Epithelial cell of esophagus (primary cell): ENCODE results near the gene KRAS.

ENCODE experiments used
- DNase-seq: peaks from one replicate; pipeline ENCODE4 v3.0.0; 2010; ENCODE audit warnings: low read depth
- H3K4me3 ChIP-seq: 2 replicates; pipeline ENCODE4 v1.5.1; 2011; ENCODE audit warnings: mild to moderate bottlenecking, low read length, control low read depth
- CTCF ChIP-seq: IDR thresholded peaks from 2 replicates; pipeline ENCODE4 v1.5.1; 2011; ENCODE audit warnings: low read depth, mild to moderate bottlenecking, low read length, control low read depth, inconsistent platforms; ENCODE audit not compliant: insufficient read depth; ENCODE audit errors: missing control alignments

The KRAS gene

GRCh38 chr12:25256826-25257225, 6.1 kb upstream of the KRAS start:
- H3K4me3 ChIP-seq: no peak overlapping the region
- no peak for TF ChIP-seq CTCF
- peak; percentile 55 for DNase-seq

DNA sequence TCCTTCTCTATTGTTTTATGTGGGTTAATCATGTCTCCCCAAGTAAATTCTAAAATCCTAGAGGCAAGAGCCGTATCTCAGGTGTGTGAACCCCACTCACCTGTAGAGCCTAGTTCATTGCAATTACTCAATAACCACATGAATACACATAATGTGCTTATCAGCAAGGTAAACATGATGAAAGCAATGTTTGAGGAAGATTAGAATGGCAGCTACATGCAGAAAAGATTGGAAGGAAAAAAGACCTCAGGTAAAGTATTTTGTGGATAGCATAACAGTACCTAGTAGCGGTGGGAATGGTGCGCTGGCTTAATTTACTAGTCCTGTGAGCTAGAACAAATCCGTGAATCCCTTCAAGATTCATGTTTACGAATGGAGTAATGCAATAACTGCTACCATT, 5.3 kb upstream of the KRAS start:
- no peak overlapping the region for H3K4me3 ChIP-seq
- DNase-seq: no peak

DNA sequence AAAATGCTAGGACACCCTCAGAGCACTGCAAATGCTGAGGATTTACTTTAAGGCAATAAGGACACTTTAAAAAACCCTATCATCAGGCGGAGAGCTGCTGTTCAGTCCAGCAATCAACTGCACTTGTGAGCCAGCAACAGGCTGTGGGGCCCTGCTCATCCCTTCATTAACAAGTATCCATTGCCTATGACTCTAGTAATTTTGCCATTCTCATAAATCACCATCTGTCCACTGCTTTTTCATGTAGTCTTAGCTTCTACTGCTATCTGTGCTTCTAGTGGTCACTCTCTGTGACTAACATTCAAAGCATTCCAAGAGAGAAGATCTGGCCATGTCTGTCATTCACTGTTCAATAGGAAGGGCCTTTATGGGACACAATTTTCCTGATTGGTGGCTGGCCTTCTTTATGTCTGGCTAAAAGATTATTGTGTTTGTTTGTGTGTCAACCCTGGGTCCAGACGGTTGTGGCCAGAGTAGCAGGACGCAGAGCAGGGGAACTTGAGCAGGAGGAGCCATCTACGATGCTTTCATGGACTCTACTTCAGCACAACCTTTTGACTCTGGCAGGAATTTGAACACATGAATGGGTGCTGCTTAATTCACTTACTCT, 3.6 kb upstream of the KRAS start:
- no peak for TF ChIP-seq CTCF
- H3K4me3 ChIP-seq: no peak overlapping the region
- no peak for DNase-seq

More for the DNA sequence above, 5.3 kb upstream of the KRAS start:
- no peak for TF ChIP-seq CTCF

- no peak for TF ChIP-seq CTCF
- no peak for DNase-seq
- no peak overlapping the region for H3K4me3 ChIP-seq
Measured at GRCh38 chr12:25253371-25254068, 2.8 kb upstream of the KRAS start.

DNA sequence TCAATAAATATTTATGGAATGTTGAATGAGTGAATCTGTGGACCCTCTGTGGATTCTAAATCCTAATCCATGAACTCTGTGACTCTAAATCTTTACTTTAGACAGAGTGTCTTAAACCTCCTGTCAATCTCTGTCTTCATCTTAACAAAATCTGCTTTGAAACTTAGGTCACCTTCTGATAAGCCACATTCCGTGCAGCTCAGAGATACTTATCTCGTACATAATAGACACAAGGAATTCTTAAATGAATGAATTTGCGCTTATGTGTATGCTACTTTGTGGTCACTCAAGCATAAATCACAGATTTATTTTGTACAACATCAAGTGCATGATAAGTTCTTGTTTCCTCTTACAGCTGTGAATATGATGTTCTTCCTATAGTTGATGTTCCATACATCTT, 2.2 kb upstream of the KRAS start:
- no peak overlapping the region for H3K4me3 ChIP-seq
- DNase-seq: no peak
- TF ChIP-seq CTCF: no peak

GRCh38 chr12:25251769-25252168, 1.0 kb upstream of the KRAS start:
- TF ChIP-seq CTCF: no peak
- H3K4me3 ChIP-seq: no peak overlapping the region
- no peak for DNase-seq
